Activated CD8-positive, alpha-beta memory T cell treated with anti-CD3 and anti-CD28 coated beads for 1 hour (primary cell): ENCODE results near the gene PRKCD.

Source experiments
- DNase-seq, 2 donors: peaks; one replicate each; pipeline ENCODE4 v3.0.0-alpha.2; 2020; ENCODE audit warnings: low read depth in 1 of 2; ENCODE audit errors: extremely low read depth in 1 of 2

The PRKCD gene

GRCh38 chr3:53188720-53189119 is 27.7 kb downstream of the PRKCD start:
- DNase-seq = no peak

GRCh38 chr3:53189276-53189675 is 28.3 kb downstream of the PRKCD start:
- no peak for DNase-seq

GRCh38 chr3:53190659-53191058 is 29.6 kb downstream of the PRKCD start:
- DNase-seq = no peak

- no peak for DNase-seq
These were observed 30.9 kb downstream of the PRKCD start for GRCh38 chr3:53191836-53192480.

GRCh38 chr3:53192608-53193007 is 31.6 kb downstream of the PRKCD start:
- no peak for DNase-seq

GRCh38 chr3:53193466-53194209 is 32.6 kb downstream of the PRKCD start:
- DNase-seq = no peak

- DNase-seq = no peak
These were observed 33.4 kb downstream of the PRKCD start for GRCh38 chr3:53194210-53195065.

- no peak for DNase-seq
These were observed 34.0 kb downstream of the PRKCD start for GRCh38 chr3:53195066-53195450.

GRCh38 chr3:53195602-53196574 is 34.9 kb downstream of the PRKCD start:
- peak in 1 of 2 donors; percentile 47 for DNase-seq

GRCh38 chr3:53196575-53197407 is 35.8 kb downstream of the PRKCD start:
- DNase-seq = no peak

GRCh38 chr3:53198256-53198977 is 37.4 kb downstream of the PRKCD start:
- no peak for DNase-seq

- DNase-seq = no peak
These were observed 38.0 kb downstream of the PRKCD start for GRCh38 chr3:53198996-53199395.

- DNase-seq = no peak
These were observed 38.8 kb downstream of the PRKCD start for GRCh38 chr3:53199834-53200233.

GRCh38 chr3:53200501-53201498 is 39.8 kb downstream of the PRKCD start:
- DNase-seq = no peak

- DNase-seq = no peak
These were observed 41.5 kb downstream of the PRKCD start for GRCh38 chr3:53202331-53203015.

GRCh38 chr3:53211706-53212702 is 51.0 kb downstream of the PRKCD start:
- no peak for DNase-seq
